SK-N-SH (cell line): Measurements from ENCODE around the gene HOTAIR. TPM values are rescaled to one million over a fixed set of nuclear protein-coding genes. Genes with fewer than 3 reads are reported as not detected.

Experiments used
- CTCF ChIA-PET: fragments of 300-600, 350-600 bp; formaldehyde crosslinking; extraction: SDS; loops from one replicate; lab custom pipeline; 2021; lab: Yijun Ruan, JAX
- POLR2A ChIA-PET: fragments of 350-600 bp; sonication (Branson Sonifier 250); formaldehyde crosslinking; extraction: SDS; loops from one replicate; lab custom pipeline; 2020; ENCODE audit warnings: antibody characterized with exemption, inconsistent platforms; lab: Yijun Ruan, JAX
- DNase-seq: peaks from one replicate; pipeline ENCODE4 v3.0.0; 2012
- H2AFZ ChIP-seq: fragments of 200-600 bp; sonication (generic); 2 replicates; pipeline ENCODE4 v1.8.1; 2016; ENCODE audit warnings: antibody characterized with exemption, mild to moderate bottlenecking, low read depth
- H3F3A ChIP-seq: fragments of 200-600 bp; sonication (generic); replicated peaks from 2 replicates; pipeline ENCODE3; 2016; ENCODE audit warnings: antibody characterized with exemption, mild to moderate bottlenecking; ENCODE audit not compliant: insufficient read depth
- H3K27ac ChIP-seq, 2 experiments: fragments of 200-500 bp in 1 of 2; fragments of 200-600 bp in 1 of 2; sonication (Bioruptor generic) in 1 of 2; sonication (generic), shearing (Covaris generic) in 1 of 2; 2 replicates each; pipeline versions ENCODE4 v1.5.1 to v1.6.1; 2014 to 2016; ENCODE audit warnings: low read depth in 2 of 2, inconsistent platforms in 1 of 2, low read length in 1 of 2, mild to moderate bottlenecking in 1 of 2, mixed read lengths in 1 of 2
- H3K27me3 ChIP-seq: fragments of 200-600 bp; sonication (generic), shearing (Covaris generic); 2 replicates; pipeline ENCODE4 v1.6.1; 2016; ENCODE audit warnings: mixed run types; ENCODE audit not compliant: insufficient read depth
- H3K36me3 ChIP-seq, 2 experiments: fragments of 200-500 bp in 1 of 2; fragments of 200-600 bp in 1 of 2; sonication (Bioruptor generic) in 1 of 2; sonication (generic) in 1 of 2; replicated peaks in 1 of 2; 2 replicates each; pipeline versions ENCODE3 to v1.5.1; 2014 to 2016; ENCODE audit warnings: low read length in 1 of 2, mild to moderate bottlenecking in 1 of 2; ENCODE audit not compliant: insufficient read depth in 2 of 2, control insufficient read depth in 1 of 2
- H3K4me1 ChIP-seq, 2 experiments: fragments of 200-500 bp in 1 of 2; fragments of 200-600 bp in 1 of 2; sonication (Bioruptor generic) in 1 of 2; sonication (generic), shearing (Covaris generic) in 1 of 2; 2 replicates each; pipeline versions ENCODE4 v1.5.1 to v1.6.1; 2014 to 2016; ENCODE audit warnings: low read depth in 1 of 2, low read length in 1 of 2, mixed run types in 1 of 2; ENCODE audit not compliant: insufficient read depth in 2 of 2, control insufficient read depth in 1 of 2
- H3K4me2 ChIP-seq: fragments of 200-600 bp; sonication (generic), shearing (Covaris generic); 2 replicates; pipeline ENCODE4 v1.6.1; 2017; ENCODE audit warnings: mixed run types
- H3K4me3 ChIP-seq, 2 experiments: fragments of 200-500 bp in 1 of 2; fragments of 200-600 bp in 1 of 2; sonication (Bioruptor generic) in 1 of 2; sonication (generic), shearing (Covaris generic) in 1 of 2; 2 replicates each; pipeline versions ENCODE4 v1.5.1 to v1.8.1; 2014 to 2016; ENCODE audit warnings: low read depth in 2 of 2, inconsistent platforms in 1 of 2, low read length in 1 of 2, mild to moderate bottlenecking in 1 of 2, mixed read lengths in 1 of 2, moderate library complexity in 1 of 2
- H3K79me2 ChIP-seq: fragments of 200-600 bp; sonication (generic); 2 replicates; pipeline ENCODE4 v1.8.1; 2017; ENCODE audit warnings: mild to moderate bottlenecking; ENCODE audit not compliant: insufficient read depth
- H3K9ac ChIP-seq: fragments of 200-600 bp; sonication (generic); 2 replicates; pipeline ENCODE4 v1.6.1; 2017; ENCODE audit warnings: mixed run types
- H3K9me2 ChIP-seq: fragments of 200-600 bp; sonication (generic); 2 replicates; pipeline ENCODE4 v1.6.1; 2017; ENCODE audit warnings: mixed run types
- H3K9me3 ChIP-seq: fragments of 200-600 bp; sonication (generic); 2 replicates; pipeline ENCODE4 v1.6.1; 2017; ENCODE audit warnings: mixed run types, mild to moderate bottlenecking, moderate library complexity
- H4K20me1 ChIP-seq: fragments of 200-600 bp; sonication (generic); 2 replicates; pipeline ENCODE4 v1.6.1; 2017; ENCODE audit warnings: mild to moderate bottlenecking, mixed run types; ENCODE audit not compliant: insufficient read depth
- MEF2A ChIP-seq: IDR thresholded peaks from 2 replicates; pipeline ENCODE4 v1.4.0; 2012; ENCODE audit warnings: low read depth, borderline replicate concordance
- MXI1 ChIP-seq: IDR thresholded peaks from 2 replicates; pipeline ENCODE4 v1.6.1; 2012; ENCODE audit warnings: mild to moderate bottlenecking, low read depth, low read length, improper control_type of control experiment
- NRF1 ChIP-seq: IDR thresholded peaks from 2 replicates; pipeline ENCODE4 v1.6.1; 2012; ENCODE audit warnings: low read depth, mild to moderate bottlenecking, low read length
- POLR2AphosphoS5 ChIP-seq: IDR thresholded peaks from 2 replicates; pipeline ENCODE4 v1.6.1; 2012; ENCODE audit warnings: low read depth, low read length
- RXRA ChIP-seq: IDR thresholded peaks from 2 replicates; pipeline ENCODE4 v1.4.0; 2012; ENCODE audit warnings: low read depth, mild to moderate bottlenecking, borderline replicate concordance
- TAF1 ChIP-seq: IDR thresholded peaks from 2 replicates; pipeline ENCODE4 v1.6.1; 2012; ENCODE audit warnings: low read depth, mild to moderate bottlenecking, low read length, moderate library complexity, borderline replicate concordance
- USF1 ChIP-seq: IDR thresholded peaks from 2 replicates; pipeline ENCODE4 v1.4.0; 2012; ENCODE audit warnings: low read depth, borderline replicate concordance
- WGBS: methylation state at CpG from one replicate; pipeline ENCODE4 v1.1.6; 2017; ENCODE audit warnings: low lambda C conversion rate; 5-methylcytosine and 5-hydroxymethylcytosine counted together
- polyA plus RNA-seq, 3 experiments: library from polyadenylated mRNA; depleted of rRNA; stranded (reverse); fragments of >200 nt; gene quantifications; 2 replicates each; pipeline ENCODE4 v1.2.3, GENCODE V29; 2012
- TF ChIP-seq, protein P1 (sequence below): IDR thresholded peaks from 2 replicates; pipeline ENCODE4 v1.6.1; 2012; ENCODE audit warnings: mild to moderate bottlenecking, low read depth, low read length, moderate library complexity
- TF ChIP-seq, protein P2 (sequence below): fragments of 200-600 bp; sonication (generic); IDR thresholded peaks from 2 replicates; pipeline ENCODE4 v1.6.1; 2017; ENCODE audit warnings: antibody characterized with exemption, mild to moderate bottlenecking, moderate library complexity

The HOTAIR gene
- polyA plus RNA-seq, 1 of the 3 experiments (the other 2 are of a cell fraction): not detected

DNA sequence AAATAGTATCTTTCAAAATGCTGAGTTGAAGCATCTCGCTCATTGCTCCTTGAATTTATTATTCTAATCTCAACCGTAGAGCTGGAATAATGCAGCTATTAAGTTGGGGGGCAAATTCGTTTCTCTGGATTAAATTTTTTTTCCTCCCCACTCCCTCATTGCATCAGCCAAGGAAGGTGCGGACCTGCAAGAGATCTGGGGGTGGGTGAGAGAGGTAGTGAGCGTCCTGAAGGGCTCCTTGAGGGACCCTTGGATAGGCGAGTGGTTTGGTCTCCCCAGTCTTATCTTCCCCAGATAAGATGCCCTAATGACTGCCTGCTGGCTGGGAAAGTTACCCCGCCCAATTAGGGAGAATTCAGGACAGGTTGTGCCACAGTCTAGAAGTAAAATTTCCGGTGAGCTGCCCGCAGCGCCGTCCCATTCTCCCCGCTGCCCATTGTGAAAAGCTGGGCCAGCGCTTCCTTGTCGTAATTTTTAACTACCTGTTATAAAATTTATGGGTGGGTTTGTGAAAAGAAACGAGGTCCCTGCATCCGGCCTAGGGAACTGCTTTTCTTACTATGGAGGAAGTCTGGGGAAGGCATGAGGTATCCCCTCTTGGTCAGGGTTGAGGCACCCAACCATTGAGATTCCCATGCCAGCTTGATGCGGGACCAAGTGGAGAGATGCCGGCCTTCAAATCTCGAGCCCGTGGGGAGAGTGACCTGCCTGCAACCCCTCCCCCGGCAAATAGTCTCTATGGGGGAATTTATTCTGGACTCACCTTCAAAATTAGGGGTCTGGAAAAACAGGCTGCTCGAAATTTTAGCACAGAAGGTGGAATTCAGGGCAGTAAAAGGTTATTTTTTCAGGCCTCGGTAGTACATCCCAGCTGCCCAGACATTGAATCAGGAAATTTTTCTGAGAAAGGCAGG, 40.5 kb upstream of the HOTAIR start:
- WGBS: 91% methylated on average over 23 of the region's 23 CpGs
- H3K4me1 ChIP-seq: peaks cover 3 to 30% of the 10 kb centered on the region in 2 experiments; a peak in 2 of 4 replicates
- no peak for DNase-seq
- H3K4me3 ChIP-seq: no peak overlapping the region
- no peaks in the 10 kb centered on the region for H4K20me1 ChIP-seq
- ChIA-PET CTCF (interaction anchor here (0.5 to 24.5 kb wide), 11 partner anchors 9 to 222 kb away, joined by 3 to 568 read pairs (median 6); partner anchors contain the start of genes HOXC10, HOXC4, HOXC5 and SMUG1), POLR2A (interaction anchor here (0.7 kb wide), 1 partner anchor 89 kb away, joined by 4 read pairs; no protein-coding TSS in a partner anchor)
- no peaks in the 10 kb centered on the region for H3K9me3 ChIP-seq
- TF ChIP-seq, protein P1, sequence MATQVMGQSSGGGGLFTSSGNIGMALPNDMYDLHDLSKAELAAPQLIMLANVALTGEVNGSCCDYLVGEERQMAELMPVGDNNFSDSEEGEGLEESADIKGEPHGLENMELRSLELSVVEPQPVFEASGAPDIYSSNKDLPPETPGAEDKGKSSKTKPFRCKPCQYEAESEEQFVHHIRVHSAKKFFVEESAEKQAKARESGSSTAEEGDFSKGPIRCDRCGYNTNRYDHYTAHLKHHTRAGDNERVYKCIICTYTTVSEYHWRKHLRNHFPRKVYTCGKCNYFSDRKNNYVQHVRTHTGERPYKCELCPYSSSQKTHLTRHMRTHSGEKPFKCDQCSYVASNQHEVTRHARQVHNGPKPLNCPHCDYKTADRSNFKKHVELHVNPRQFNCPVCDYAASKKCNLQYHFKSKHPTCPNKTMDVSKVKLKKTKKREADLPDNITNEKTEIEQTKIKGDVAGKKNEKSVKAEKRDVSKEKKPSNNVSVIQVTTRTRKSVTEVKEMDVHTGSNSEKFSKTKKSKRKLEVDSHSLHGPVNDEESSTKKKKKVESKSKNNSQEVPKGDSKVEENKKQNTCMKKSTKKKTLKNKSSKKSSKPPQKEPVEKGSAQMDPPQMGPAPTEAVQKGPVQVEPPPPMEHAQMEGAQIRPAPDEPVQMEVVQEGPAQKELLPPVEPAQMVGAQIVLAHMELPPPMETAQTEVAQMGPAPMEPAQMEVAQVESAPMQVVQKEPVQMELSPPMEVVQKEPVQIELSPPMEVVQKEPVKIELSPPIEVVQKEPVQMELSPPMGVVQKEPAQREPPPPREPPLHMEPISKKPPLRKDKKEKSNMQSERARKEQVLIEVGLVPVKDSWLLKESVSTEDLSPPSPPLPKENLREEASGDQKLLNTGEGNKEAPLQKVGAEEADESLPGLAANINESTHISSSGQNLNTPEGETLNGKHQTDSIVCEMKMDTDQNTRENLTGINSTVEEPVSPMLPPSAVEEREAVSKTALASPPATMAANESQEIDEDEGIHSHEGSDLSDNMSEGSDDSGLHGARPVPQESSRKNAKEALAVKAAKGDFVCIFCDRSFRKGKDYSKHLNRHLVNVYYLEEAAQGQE: no peak
- TF ChIP-seq NRF1 (no peak), TAF1 (no peak), RXRA (no peak), MXI1 (no peak), POLR2AphosphoS5 (no peak), USF1 (no peak), MEF2A (no peak)
- TF ChIP-seq, protein P2, sequence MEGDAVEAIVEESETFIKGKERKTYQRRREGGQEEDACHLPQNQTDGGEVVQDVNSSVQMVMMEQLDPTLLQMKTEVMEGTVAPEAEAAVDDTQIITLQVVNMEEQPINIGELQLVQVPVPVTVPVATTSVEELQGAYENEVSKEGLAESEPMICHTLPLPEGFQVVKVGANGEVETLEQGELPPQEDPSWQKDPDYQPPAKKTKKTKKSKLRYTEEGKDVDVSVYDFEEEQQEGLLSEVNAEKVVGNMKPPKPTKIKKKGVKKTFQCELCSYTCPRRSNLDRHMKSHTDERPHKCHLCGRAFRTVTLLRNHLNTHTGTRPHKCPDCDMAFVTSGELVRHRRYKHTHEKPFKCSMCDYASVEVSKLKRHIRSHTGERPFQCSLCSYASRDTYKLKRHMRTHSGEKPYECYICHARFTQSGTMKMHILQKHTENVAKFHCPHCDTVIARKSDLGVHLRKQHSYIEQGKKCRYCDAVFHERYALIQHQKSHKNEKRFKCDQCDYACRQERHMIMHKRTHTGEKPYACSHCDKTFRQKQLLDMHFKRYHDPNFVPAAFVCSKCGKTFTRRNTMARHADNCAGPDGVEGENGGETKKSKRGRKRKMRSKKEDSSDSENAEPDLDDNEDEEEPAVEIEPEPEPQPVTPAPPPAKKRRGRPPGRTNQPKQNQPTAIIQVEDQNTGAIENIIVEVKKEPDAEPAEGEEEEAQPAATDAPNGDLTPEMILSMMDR: no peak
- H3K4me2 ChIP-seq: no peak overlapping the region
- H3K9me2 ChIP-seq: no peaks in the 10 kb centered on the region
- H3K27ac ChIP-seq: no peak overlapping the region
- peaks cover 10% of the 10 kb centered on the region; the same call in 1 of the 2 replicates for H3K79me2 ChIP-seq
- H2AFZ ChIP-seq: peak overlapping the region; percentile 94; the same call in 1 of the 2 replicates
- peaks cover 17% of the 10 kb centered on the region for H3F3A ChIP-seq
- H3K36me3 ChIP-seq: no peaks in the 10 kb centered on the region
- no peak overlapping the region for H3K9ac ChIP-seq
- no peaks in the 10 kb centered on the region for H3K27me3 ChIP-seq
